IMR-90 (cell line): ENCODE measurements around the gene TM4SF5. TPM values are rescaled to one million over a fixed set of nuclear protein-coding genes. Genes with fewer than 3 reads are reported as not detected.

Source experiments
- ATAC-seq: fragments of 200-7000 bp; cut with Tn5 transposase; 2 replicates; pipeline ENCODE4 v1.9.1; 2020; ENCODE audit warnings: low read depth, mild to moderate bottlenecking, moderate library complexity
- BruUV-seq: library from RNA; stranded (reverse); fragments of 400-500 nt; replicated peaks from 2 replicates; lab custom pipeline; 2021; lab: Mats Ljungman, UMichigan
- CTCF ChIA-PET: fragments of 300-600 bp; formaldehyde crosslinking; extraction: SDS; loops from one replicate; lab custom pipeline; 2021; ENCODE audit warnings: antibody characterized with exemption; lab: Yijun Ruan, JAX
- POLR2A ChIA-PET: fragments of 300-600 bp; sonication (Branson Sonifier 250); formaldehyde crosslinking; loops from one replicate; lab custom pipeline; 2022; ENCODE audit warnings: antibody characterized with exemption; ENCODE audit not compliant: unreplicated experiment; lab: Charles Lee
- DNase-seq: peaks from one replicate; pipeline ENCODE4 v3.0.0; 2013
- H2AFZ ChIP-seq: replicated peaks from 2 replicates; pipeline ENCODE3; 2013; ENCODE audit warnings: low read length, mild to moderate bottlenecking; ENCODE audit not compliant: poor library complexity
- H2AK5ac ChIP-seq: 2 replicates; pipeline ENCODE4 v1.6.1; 2013; ENCODE audit warnings: low read depth, low read length, inconsistent platforms
- H2AK9ac ChIP-seq: replicated peaks from 2 replicates; pipeline ENCODE3; 2013; ENCODE audit warnings: mild to moderate bottlenecking, low read depth, low read length, moderate library complexity; ENCODE audit not compliant: poor library complexity
- H2BK120ac ChIP-seq: 2 replicates; pipeline ENCODE4 v1.6.1; 2013; ENCODE audit warnings: low read depth, low read length, inconsistent platforms
- H2BK15ac ChIP-seq: 3 replicates; pipeline ENCODE4 v1.6.1; 2013; ENCODE audit warnings: low read depth, low read length, inconsistent platforms
- H2BK20ac ChIP-seq: 2 replicates; pipeline ENCODE4 v1.6.1; 2013; ENCODE audit warnings: low read depth, mild to moderate bottlenecking, inconsistent platforms, low read length, moderate library complexity
- H2BK5ac ChIP-seq: 2 replicates; pipeline ENCODE4 v1.6.1; 2013; ENCODE audit warnings: mild to moderate bottlenecking, low read depth, low read length, inconsistent platforms; ENCODE audit not compliant: poor library complexity, severe bottlenecking
- H3K14ac ChIP-seq: replicated peaks from 2 replicates; pipeline ENCODE4 v1.6.1; 2013; ENCODE audit warnings: low read depth, low read length, inconsistent platforms
- H3K18ac ChIP-seq: 2 replicates; pipeline ENCODE4 v1.6.1; 2013; ENCODE audit warnings: low read depth, low read length, control low read depth
- H3K23ac ChIP-seq: 2 replicates; pipeline ENCODE4 v1.6.1; 2013; ENCODE audit warnings: low read depth, low read length, inconsistent platforms
- H3K27ac ChIP-seq: 2 replicates; pipeline ENCODE4 v1.5.1; 2013; ENCODE audit warnings: mild to moderate bottlenecking, control low read depth, low read length; ENCODE audit not compliant: insufficient read depth
- H3K27me3 ChIP-seq: 2 replicates; pipeline ENCODE4 v1.6.1; 2013; ENCODE audit warnings: low read length; ENCODE audit not compliant: control insufficient read depth, insufficient read depth
- H3K36me3 ChIP-seq: 2 replicates; pipeline ENCODE4 v1.6.1; 2013; ENCODE audit warnings: low read length, mixed read lengths; ENCODE audit not compliant: control insufficient read depth, insufficient read depth
- H3K4ac ChIP-seq: 2 replicates; pipeline ENCODE4 v1.6.1; 2013; ENCODE audit warnings: low read depth, low read length, inconsistent platforms
- H3K4me1 ChIP-seq: 2 replicates; pipeline ENCODE4 v1.6.1; 2013; ENCODE audit warnings: low read length, mixed read lengths; ENCODE audit not compliant: control insufficient read depth, insufficient read depth
- H3K4me2 ChIP-seq: 2 replicates; pipeline ENCODE4 v1.6.1; 2013; ENCODE audit warnings: low read depth, mild to moderate bottlenecking, control low read depth, low read length, moderate library complexity
- H3K4me3 ChIP-seq: 2 replicates; pipeline ENCODE4 v1.5.1; 2013; ENCODE audit warnings: low read depth, mild to moderate bottlenecking, control low read depth, low read length, moderate library complexity; ENCODE audit not compliant: insufficient read depth
- H3K56ac ChIP-seq: 2 replicates; pipeline ENCODE4 v1.6.1; 2013; ENCODE audit warnings: low read length, inconsistent platforms; ENCODE audit not compliant: insufficient read depth; ENCODE audit errors: extremely low read depth
- H3K79me1 ChIP-seq, 2 experiments: 2 replicates each; pipeline ENCODE4 v1.6.1; 2013; ENCODE audit warnings: low read length in 2 of 2, inconsistent platforms in 1 of 2, low read depth in 1 of 2
- H3K9ac ChIP-seq: 2 replicates; pipeline ENCODE4 v1.6.1; 2013; ENCODE audit warnings: low read depth, low read length, control low read depth
- H3K9me1 ChIP-seq: 2 replicates; pipeline ENCODE4 v1.6.1; 2013; ENCODE audit warnings: low read length, inconsistent platforms; ENCODE audit not compliant: insufficient read depth
- H3K9me3 ChIP-seq: 2 replicates; pipeline ENCODE4 v1.6.1; 2013; ENCODE audit warnings: low read length; ENCODE audit not compliant: control insufficient read depth, insufficient read depth
- H4K20me1 ChIP-seq: 2 replicates; pipeline ENCODE4 v1.6.1; 2013; ENCODE audit warnings: low read length, inconsistent platforms; ENCODE audit not compliant: insufficient read depth
- H4K5ac ChIP-seq: 2 replicates; pipeline ENCODE4 v1.6.1; 2013; ENCODE audit warnings: mild to moderate bottlenecking, low read depth, low read length, control low read depth
- H4K8ac ChIP-seq, 2 experiments: 2 replicates each; pipeline ENCODE4 v1.6.1; 2013; ENCODE audit warnings: low read depth in 2 of 2, low read length in 2 of 2, control low read depth in 1 of 2, inconsistent platforms in 1 of 2
- H4K91ac ChIP-seq: 2 replicates; pipeline ENCODE4 v1.6.1; 2013; ENCODE audit warnings: low read depth, low read length, inconsistent platforms; ENCODE audit not compliant: insufficient read depth
- CEBPB ChIP-seq: IDR thresholded peaks from 2 replicates; pipeline ENCODE4 v1.6.1; 2012; ENCODE audit warnings: low read depth, low read length, improper control_type of control experiment
- FOS ChIP-seq: fragments of 150-350 bp; IDR thresholded peaks from 2 replicates; pipeline ENCODE4 v1.6.1; 2016; ENCODE audit warnings: low read depth, low read length
- WGBS, 2 experiments: methylation state at CpG; one replicate each; pipeline versions ENCODE4 v1.1.5 to v1.1.7; 2013; ENCODE audit warnings: missing lambda C conversion rate in 2 of 2; ENCODE audit not compliant: insufficient read length in 1 of 2; ENCODE audit errors: extremely low coverage in 2 of 2; 5-methylcytosine and 5-hydroxymethylcytosine counted together
- dilution Hi-C: fragments of 300-500 bp; cut with HindIII; formaldehyde crosslinking; loops from one replicate; pipeline ENCODE4 v1.14.3; 2018; ENCODE audit warnings: low sequenced_read_pairs; ENCODE audit not compliant: unreplicated experiment
- in situ Hi-C: fragments of 300-500 bp; cut with MboI; formaldehyde crosslinking; loops from 3 replicates; pipeline ENCODE4 v1.14.3; 2019; ENCODE audit warnings: low sequenced_read_pairs, inconsistent platforms, mixed read lengths
- intact Hi-C: fragments of 100-400 bp; cut with micrococcal nuclease; formaldehyde crosslinking; loops from 2 replicates; pipeline ENCODE4 v1.10.0; 2022
- polyA plus RNA-seq, 3 experiments: library from polyadenylated mRNA; depleted of rRNA; stranded (reverse); fragments of >200 nt; gene quantifications; 2 replicates each; pipeline ENCODE4 v1.2.3, GENCODE V29; 2012; ENCODE audit warnings: low replicate concordance in 1 of 3
- total RNA-seq: library from RNA; depleted of rRNA; stranded (reverse); fragments of >200 nt; gene quantifications from 2 replicates; pipeline ENCODE4 v1.2.3, GENCODE V29; 2012
- TF ChIP-seq, protein P1 (sequence below): conservative IDR thresholded peaks from 2 replicates; pipeline ENCODE4 v1.5.1; 2012; ENCODE audit warnings: mild to moderate bottlenecking, low read depth, low read length, improper control_type of control experiment

TM4SF5 gene
- total and polyA plus RNA-seq, 2 of the 4 experiments (the other 2 are of a cell fraction) = not detected

DNA sequence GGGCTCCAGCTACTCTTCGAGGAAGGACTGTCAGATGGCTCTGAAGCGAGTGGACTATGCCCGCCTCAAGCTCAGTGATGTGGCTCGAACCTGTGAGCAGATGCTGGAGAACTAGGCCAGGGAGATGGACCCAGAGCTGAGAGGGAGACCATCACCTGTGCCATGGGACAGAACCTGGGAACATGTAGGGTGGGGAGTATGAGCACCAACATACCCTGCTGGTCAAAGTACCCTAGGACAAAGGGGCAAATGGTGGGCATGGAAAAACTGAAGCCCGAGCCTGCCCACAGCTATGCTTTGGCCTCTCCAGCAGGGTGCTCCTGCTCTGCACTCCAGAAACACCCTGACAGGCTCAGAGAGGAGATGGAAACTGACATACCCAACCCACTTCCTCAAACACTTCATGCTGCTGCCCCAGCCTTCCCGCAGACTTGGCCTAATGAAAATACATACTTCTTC lies 38.6 kb upstream of the TM4SF5 start:
- no peak overlapping the region for H3K56ac ChIP-seq
- H4K20me1 ChIP-seq = no peaks in the 10 kb centered on the region
- H3K27me3 ChIP-seq = peaks cover 4% of the 10 kb centered on the region
- no peak overlapping the region for H3K18ac ChIP-seq
- DNase-seq (no peak), ATAC-seq (no peak)
- no peak overlapping the region for H4K5ac ChIP-seq
- no peak overlapping the region for H3K9ac ChIP-seq
- H2AFZ ChIP-seq = no peak overlapping the region
- no peaks in the 10 kb centered on the region for H3K4me1 ChIP-seq
- H3K27ac ChIP-seq = no peak overlapping the region
- no peak for TF ChIP-seq CEBPB
- TF ChIP-seq FOS = no peak
- TF ChIP-seq, protein P1, sequence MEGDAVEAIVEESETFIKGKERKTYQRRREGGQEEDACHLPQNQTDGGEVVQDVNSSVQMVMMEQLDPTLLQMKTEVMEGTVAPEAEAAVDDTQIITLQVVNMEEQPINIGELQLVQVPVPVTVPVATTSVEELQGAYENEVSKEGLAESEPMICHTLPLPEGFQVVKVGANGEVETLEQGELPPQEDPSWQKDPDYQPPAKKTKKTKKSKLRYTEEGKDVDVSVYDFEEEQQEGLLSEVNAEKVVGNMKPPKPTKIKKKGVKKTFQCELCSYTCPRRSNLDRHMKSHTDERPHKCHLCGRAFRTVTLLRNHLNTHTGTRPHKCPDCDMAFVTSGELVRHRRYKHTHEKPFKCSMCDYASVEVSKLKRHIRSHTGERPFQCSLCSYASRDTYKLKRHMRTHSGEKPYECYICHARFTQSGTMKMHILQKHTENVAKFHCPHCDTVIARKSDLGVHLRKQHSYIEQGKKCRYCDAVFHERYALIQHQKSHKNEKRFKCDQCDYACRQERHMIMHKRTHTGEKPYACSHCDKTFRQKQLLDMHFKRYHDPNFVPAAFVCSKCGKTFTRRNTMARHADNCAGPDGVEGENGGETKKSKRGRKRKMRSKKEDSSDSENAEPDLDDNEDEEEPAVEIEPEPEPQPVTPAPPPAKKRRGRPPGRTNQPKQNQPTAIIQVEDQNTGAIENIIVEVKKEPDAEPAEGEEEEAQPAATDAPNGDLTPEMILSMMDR = 0 out of 2 replicates have a peak, but pooled peaks have one; percentile 2
- H3K9me3 ChIP-seq = no peaks in the 10 kb centered on the region
- no peak overlapping the region for H2AK5ac ChIP-seq
- peaks cover 0 to 8% of the 10 kb centered on the region in 2 experiments; a peak in 1 of 4 replicates for H3K79me1 ChIP-seq
- no peak overlapping the region for H3K14ac ChIP-seq
- no peak overlapping the region for H4K91ac ChIP-seq
- no peak overlapping the region for H2BK120ac ChIP-seq
- intact Hi-C loops = no loop called here
- no peak overlapping the region for H2AK9ac ChIP-seq
- H4K8ac ChIP-seq = no peak overlapping the region
- dilution Hi-C loops = no loop called here
- H3K4me2 ChIP-seq = no peak overlapping the region
- CTCF ChIA-PET = no interaction called here
- no peak overlapping the region for H3K4me3 ChIP-seq
- H3K36me3 ChIP-seq = no peaks in the 10 kb centered on the region; the same call in 1 of the 2 replicates
- in situ Hi-C loops = no loop called here
- H3K23ac ChIP-seq = no peak overlapping the region
- BruUV-seq = no TSS peak
- H2BK15ac ChIP-seq = no peak overlapping the region
- no peak overlapping the region for H2BK20ac ChIP-seq
- WGBS, 2 experiments = 93% methylated on average over 3 of the region's 6 CpGs; no CpG with 5 or more reads in 1 of the 2 experiments
- no peak overlapping the region for H3K4ac ChIP-seq
- H2BK5ac ChIP-seq = no peak overlapping the region
- no peaks in the 10 kb centered on the region for H3K9me1 ChIP-seq
- POLR2A ChIA-PET = no interaction called here
